Measurements from ENCODE around the gene MAP1B. TPM values are rescaled to one million over a fixed set of nuclear protein-coding genes. Genes with fewer than 3 reads are reported as not detected.

Gene MAP1B
- total and polyA plus RNA-seq, 10 of the 15 experiments (the other 5 are each of a cell fraction or from before 2014, with no cell fraction given), result 0.02 to 0.81 (median 0.06) TPM; not detected in 1

DNA sequence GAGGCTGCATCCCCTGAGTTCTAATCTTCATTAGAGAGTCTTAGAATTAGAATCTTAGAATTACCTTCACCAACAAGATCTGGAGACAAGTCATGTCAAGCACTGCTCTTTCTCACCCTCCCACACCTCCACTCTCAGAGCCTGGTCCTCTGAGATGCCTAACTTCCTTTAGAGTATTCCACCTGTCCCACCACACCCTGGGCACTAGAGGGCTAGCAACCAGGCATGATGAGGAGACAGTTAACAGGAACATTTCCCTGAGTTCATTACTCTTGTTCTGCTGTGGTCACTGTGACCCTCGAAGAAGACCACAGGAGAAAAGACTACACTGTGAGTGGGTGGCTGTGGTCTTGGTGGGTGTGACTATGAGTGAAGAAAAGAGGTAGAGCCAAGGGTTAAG is 25.2 kb upstream of the MAP1B start:
- Histone ChIP-seq H3K4me3 (no peak overlapping the region), H3K27me3 (replicated peaks in 1 of 2; ENCODE audit: control insufficient read depth in 2 of 2, insufficient read depth in 2 of 2, low read length in 1 of 2) (peaks cover 2% of the 10 kb centered on the region in 2 experiments; a peak in 3 of 4 replicates), H3K9me3 (replicated peaks; ENCODE audit: control insufficient read depth, insufficient read depth, low read length) (no peaks in the 10 kb centered on the region), H3K9ac (ENCODE audit: control insufficient read depth, insufficient read depth, low read length) (no peak overlapping the region), H3K27ac (ENCODE audit: control insufficient read depth, insufficient read depth) (no peak overlapping the region), H3K36me3 (ENCODE audit: control insufficient read depth in 2 of 2, insufficient read depth in 2 of 2, low read length in 1 of 2) (no peaks in the 10 kb centered on the region), H2AFZ (ENCODE audit: control insufficient read depth, low read depth, low read length) (no peak overlapping the region), H3K4me2 (ENCODE audit: control insufficient read depth, insufficient read depth) (no peak overlapping the region), H4K20me1 (ENCODE audit: control insufficient read depth, insufficient read depth) (0 out of 2 replicates have a peak, but pooled peaks cover 3% of the 10 kb centered on the region), H3K79me2 (ENCODE audit: control insufficient read depth, insufficient read depth, low read length) (no peaks in the 10 kb centered on the region), H3K4me1 (ENCODE audit: control insufficient read depth, insufficient read depth, low read length) (no peaks in the 10 kb centered on the region)
- ChIA-PET CTCF (no interaction called here), POLR2A (no interaction called here), SMC1A (ENCODE audit: uncharacterized antibody, unreplicated experiment) (no interaction called here), RAD21 (ENCODE audit: unreplicated experiment) (no interaction called here)
- FAIRE-seq (no peak), ATAC-seq (no peak), DNase-seq (ENCODE audit: low read depth, low spot score) (no peak)
- TF ChIP-seq, protein P1, sequence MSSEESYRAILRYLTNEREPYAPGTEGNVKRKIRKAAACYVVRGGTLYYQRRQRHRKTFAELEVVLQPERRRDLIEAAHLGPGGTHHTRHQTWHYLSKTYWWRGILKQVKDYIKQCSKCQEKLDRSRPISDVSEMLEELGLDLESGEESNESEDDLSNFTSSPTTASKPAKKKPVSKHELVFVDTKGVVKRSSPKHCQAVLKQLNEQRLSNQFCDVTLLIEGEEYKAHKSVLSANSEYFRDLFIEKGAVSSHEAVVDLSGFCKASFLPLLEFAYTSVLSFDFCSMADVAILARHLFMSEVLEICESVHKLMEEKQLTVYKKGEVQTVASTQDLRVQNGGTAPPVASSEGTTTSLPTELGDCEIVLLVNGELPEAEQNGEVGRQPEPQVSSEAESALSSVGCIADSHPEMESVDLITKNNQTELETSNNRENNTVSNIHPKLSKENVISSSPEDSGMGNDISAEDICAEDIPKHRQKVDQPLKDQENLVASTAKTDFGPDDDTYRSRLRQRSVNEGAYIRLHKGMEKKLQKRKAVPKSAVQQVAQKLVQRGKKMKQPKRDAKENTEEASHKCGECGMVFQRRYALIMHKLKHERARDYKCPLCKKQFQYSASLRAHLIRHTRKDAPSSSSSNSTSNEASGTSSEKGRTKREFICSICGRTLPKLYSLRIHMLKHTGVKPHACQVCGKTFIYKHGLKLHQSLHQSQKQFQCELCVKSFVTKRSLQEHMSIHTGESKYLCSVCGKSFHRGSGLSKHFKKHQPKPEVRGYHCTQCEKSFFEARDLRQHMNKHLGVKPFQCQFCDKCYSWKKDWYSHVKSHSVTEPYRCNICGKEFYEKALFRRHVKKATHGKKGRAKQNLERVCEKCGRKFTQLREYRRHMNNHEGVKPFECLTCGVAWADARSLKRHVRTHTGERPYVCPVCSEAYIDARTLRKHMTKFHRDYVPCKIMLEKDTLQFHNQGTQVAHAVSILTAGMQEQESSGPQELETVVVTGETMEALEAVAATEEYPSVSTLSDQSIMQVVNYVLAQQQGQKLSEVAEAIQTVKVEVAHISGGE (CRISPR knock-in tag; IDR thresholded peaks at IDR 0.05), result no peak
- TF ChIP-seq PML (IDR thresholded peaks at IDR 0.05; ENCODE audit: low read length), result no peak
- TF ChIP-seq, protein P2, sequence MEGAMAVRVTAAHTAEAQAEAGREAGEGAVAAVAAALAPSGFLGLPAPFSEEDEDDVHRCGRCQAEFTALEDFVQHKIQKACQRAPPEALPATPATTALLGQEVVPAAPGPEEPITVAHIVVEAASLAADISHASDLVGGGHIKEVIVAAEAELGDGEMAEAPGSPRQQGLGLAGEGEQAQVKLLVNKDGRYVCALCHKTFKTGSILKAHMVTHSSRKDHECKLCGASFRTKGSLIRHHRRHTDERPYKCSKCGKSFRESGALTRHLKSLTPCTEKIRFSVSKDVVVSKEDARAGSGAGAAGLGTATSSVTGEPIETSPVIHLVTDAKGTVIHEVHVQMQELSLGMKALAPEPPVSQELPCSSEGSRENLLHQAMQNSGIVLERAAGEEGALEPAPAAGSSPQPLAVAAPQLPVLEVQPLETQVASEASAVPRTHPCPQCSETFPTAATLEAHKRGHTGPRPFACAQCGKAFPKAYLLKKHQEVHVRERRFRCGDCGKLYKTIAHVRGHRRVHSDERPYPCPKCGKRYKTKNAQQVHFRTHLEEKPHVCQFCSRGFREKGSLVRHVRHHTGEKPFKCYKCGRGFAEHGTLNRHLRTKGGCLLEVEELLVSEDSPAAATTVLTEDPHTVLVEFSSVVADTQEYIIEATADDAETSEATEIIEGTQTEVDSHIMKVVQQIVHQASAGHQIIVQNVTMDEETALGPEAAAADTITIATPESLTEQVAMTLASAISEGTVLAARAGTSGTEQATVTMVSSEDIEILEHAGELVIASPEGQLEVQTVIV (IDR thresholded peaks at IDR 0.05; ENCODE audit: borderline replicate concordance, partially characterized antibody), result no peak
- TF ChIP-seq FOXM1 (IDR thresholded peaks at IDR 0.05; ENCODE audit: low read depth, low read length), result no peak
- intact Hi-C loops (cut with micrococcal nuclease; ENCODE audit: unreplicated experiment) (no loop called here), in situ Hi-C loops (cut with MboI) (no loop called here)
- WGBS (ENCODE audit: insufficient coverage, insufficient replicate concordance, low lambda C conversion rate, missing lambda C conversion rate), result 0% methylated on average over 1 of the region's 1 CpG
- BruUV-seq (replicated peaks), result no TSS peak

All from GM12878 (cell line).